Activated CD8-positive, alpha-beta memory T cell treated with anti-CD3 and anti-CD28 coated beads for 36 hours (primary cell): ENCODE results near the gene ETV3. TPM values are rescaled to one million over a fixed set of nuclear protein-coding genes. Genes with fewer than 3 reads are reported as not detected.

Experiments used
- CTCF ChIA-PET: fragments of 350-600 bp; sonication (Branson Sonifier 250); formaldehyde crosslinking; loops from one replicate; lab custom pipeline; 2021; ENCODE audit warnings: antibody characterized with exemption; lab: Charles Lee
- POLR2A ChIA-PET: fragments of 350-600 bp; sonication (Branson Sonifier 250); formaldehyde crosslinking; loops from one replicate; lab custom pipeline; 2021; ENCODE audit warnings: antibody characterized with exemption; lab: Charles Lee
- total RNA-seq, 2 experiments: library from RNA; stranded (reverse); gene quantifications; one replicate each; pipeline ENCODE4 v1.2.3, GENCODE V29; 2021

ETV3 gene
- total RNA-seq, 2 experiments from 2014 or later: 29.2 to 29.3 TPM

DNA sequence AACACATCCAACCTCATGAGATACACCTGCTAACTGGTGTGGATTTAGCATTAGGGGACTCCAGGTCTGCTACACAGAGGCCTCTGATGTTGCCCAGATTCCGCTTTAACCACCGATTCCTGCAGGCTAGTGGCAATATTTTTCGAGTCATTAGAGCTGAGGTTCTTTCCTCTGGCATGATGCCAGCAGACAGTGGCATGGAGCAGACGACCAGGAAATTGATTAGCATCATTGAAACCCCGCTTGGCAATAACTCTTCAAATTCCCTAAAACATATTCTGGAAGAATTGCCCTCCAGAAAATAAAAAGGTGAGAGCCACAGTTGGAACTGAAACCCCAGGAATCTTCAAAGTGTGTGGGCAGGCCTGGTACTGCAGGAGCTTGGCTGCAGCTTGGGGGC is 28.4 kb upstream of the ETV3 start:
- ChIA-PET POLR2A (no interaction called here), CTCF (interaction anchor here (2.0 kb wide), 1 partner anchor 76 kb away, joined by 9 read pairs; no protein-coding TSS in a partner anchor)

DNA sequence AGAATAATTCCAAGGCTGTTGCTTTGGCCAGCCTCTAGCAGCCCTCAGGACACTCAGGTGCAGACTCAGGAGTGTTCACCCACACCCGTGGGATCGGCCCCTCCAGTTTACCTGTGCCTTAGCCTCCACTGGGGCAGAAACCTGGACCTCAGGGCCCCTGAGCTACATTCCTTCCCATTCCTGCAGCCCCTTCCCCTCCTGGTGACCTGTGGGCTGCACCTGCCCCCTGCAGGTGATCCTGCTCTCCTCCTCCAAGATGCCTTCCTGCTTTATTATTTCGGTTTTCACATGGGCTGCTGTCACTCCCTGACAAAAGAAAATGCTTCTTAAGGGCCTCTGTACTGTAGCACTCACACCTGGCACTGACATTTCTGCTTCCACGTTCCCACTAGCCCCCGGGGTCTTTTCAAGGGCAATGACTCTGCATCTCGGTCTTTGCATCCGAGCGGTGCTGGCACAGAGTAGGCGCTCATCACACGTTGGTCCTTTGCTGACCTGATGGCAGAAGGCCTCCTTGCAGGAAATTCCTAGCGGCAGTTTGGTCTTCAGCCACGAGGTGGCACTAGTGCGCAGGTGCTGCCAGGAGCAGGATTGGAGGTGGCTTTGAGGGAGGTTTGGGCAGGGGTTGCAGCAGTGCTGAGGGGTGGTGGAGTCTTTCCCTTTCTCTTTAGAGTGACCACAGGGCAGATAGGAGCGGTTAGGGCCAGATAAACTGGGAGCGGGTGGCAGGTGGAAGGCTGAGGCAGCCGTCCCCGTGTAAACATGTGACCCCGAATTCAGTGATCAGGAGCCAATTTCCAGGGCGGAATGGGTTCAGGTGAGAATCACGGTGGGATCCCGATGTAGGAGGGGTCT is 25.3 kb upstream of the ETV3 start:
- POLR2A ChIA-PET: no interaction called here
- CTCF ChIA-PET: interaction anchor here (0.7 to 1.6 kb wide), 3 partner anchors 8 to 74 kb away, joined by 3 to 4 read pairs (median 3); no protein-coding TSS in a partner anchor

DNA sequence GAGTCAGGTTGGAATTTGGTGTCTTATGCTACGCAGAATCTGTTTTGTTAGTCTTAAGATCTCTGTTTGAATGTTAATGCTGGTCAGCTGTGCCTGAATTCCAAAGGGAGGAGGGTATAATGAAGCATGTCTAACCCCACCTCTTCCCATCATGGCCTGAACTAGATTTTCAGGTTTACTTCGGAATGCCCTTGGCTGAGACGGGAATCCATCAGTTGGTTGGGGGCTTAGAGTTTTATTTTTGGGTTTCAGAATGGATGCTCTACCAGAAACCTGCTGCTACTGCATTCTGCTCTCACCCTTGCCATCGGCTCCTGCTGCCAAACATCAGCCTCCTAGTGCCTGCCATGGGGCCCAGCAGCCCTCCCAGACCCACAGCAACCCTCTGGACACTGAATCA is 24.1 kb upstream of the ETV3 start:
- ChIA-PET POLR2A (no interaction called here), CTCF (interaction anchor here (1.3 kb wide), 1 partner anchor 57 kb away, joined by 3 read pairs; no protein-coding TSS in a partner anchor)

DNA sequence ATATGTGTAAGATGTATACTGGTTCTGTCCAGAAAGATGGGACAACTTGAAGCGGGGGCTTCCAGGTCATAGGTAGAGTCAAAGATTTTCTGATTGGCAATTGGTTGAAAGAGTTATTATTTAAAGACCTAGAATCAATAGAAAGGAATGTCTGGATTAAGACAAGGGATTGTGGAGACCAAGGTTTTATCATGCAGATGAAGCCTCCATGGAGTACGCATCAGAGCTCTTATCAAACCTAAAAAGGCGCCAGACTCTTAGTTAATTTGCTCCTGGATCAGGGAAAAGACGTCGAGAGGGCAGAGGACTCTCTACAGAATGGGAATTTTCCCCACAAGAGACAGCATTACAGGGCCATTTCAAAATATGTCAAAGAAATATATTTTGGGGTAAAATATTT is 23.7 kb upstream of the ETV3 start:
- POLR2A ChIA-PET: no interaction called here
- CTCF ChIA-PET: interaction anchor here (11.7 kb wide), 1 partner anchor 73 kb away, joined by 236 read pairs; no protein-coding TSS in a partner anchor

DNA sequence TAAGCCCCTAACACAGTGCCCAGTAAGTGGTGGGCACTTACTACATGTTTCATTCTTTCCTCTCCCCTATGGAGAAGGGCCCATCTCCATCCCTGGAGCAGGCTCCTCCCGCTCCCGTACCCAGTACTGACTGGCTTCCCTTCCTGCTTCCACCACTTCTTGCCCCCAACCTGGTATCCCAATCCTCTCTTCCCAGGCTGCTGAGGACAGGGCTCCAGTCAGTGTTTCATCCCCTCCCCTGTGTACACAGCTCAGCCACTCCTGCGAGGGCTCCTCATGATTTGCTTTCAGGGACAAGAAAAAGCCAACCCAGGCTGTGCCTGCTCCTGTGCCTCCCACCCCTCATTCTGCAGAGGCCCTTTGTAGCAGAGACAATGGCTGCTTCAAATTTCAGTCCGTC is 20.8 kb upstream of the ETV3 start:
- ChIA-PET CTCF (interaction anchor here (11.7 kb wide), 1 partner anchor 70 kb away, joined by 236 read pairs; no protein-coding TSS in a partner anchor), POLR2A (no interaction called here)

- CTCF ChIA-PET: interaction anchor here (0.8 to 11.7 kb wide), 6 partner anchors 14 to 77 kb away, joined by 3 to 236 read pairs (median 6); no protein-coding TSS in a partner anchor
- POLR2A ChIA-PET: no interaction called here
Measured at GRCh38 chr1:157157501-157158190, 19.5 kb upstream of the ETV3 start.

DNA sequence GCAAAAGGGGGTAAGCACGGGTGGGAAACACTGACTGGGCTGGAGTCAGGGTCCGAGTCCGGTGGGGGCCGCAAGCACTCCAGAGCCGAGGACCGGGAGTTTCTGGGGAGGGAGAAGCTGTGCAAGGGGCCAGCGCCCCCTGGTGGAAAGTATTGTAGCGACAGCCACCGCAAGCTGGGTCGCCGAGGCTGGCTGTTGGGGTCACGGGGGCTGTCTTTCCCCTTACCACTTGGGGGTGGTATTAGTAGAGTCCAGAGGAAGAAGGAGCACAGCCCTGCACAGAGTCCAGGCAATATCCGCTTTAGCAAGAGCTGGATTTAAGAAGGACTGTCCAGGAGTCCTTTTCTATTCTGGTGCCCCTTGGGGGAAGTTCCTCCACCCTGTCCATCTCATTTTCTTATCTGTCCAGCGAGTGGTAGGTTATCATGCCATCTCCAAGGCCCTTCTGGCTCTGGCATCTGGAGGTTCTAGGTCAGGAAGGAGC is 17.9 kb upstream of the ETV3 start:
- POLR2A ChIA-PET: no interaction called here
- CTCF ChIA-PET: interaction anchor here (0.6 to 11.7 kb wide), 18 partner anchors 9 to 1642 kb away, joined by 3 to 236 read pairs (median 4); partner anchors contain the start of genes ETV3 and ETV3L

DNA sequence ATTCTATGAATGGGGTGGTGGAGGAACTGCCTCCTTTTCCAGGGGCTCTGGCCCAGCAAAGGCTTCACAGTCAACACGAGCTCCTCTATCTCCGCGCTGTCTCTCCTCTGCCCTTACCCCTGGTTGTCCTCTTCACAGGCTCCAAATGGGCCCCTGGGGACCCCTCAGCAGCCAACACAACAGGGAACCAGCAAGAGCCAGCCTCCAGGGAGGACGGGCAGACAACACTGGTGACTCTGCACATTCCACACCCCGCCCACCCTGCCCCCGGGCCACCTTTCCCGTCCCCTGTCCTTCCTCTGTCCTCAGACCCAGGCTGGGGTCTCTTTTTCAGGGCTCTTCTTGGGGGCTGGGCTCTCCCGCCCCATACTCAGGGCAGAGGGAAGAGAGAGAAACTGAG is 17.5 kb upstream of the ETV3 start:
- POLR2A ChIA-PET: interaction anchor here (0.7 kb wide), 1 partner anchor 17 kb away, joined by 3 read pairs; no protein-coding TSS in a partner anchor
- CTCF ChIA-PET: interaction anchor here (0.7 to 11.7 kb wide), 16 partner anchors 8 to 160 kb away, joined by 3 to 236 read pairs (median 5); partner anchors contain the start of genes ETV3 and ETV3L

- ChIA-PET POLR2A (interaction anchor here (0.7 kb wide), 1 partner anchor 16 kb away, joined by 3 read pairs; no protein-coding TSS in a partner anchor), CTCF (interaction anchor here (0.7 to 11.7 kb wide), 10 partner anchors 9 to 123 kb away, joined by 3 to 236 read pairs (median 9); partner anchors contain the start of genes ETV3 and ETV3L)
Measured at GRCh38 chr1:157154940-157155514, 16.8 kb upstream of the ETV3 start.

GRCh38 chr1:157154291-157154690 is 16.1 kb upstream of the ETV3 start:
- CTCF ChIA-PET: interaction anchor here (3.5 to 11.7 kb wide), 4 partner anchors 15 to 66 kb away, joined by 13 to 236 read pairs (median 20); partner anchors contain the start of gene ETV3
- POLR2A ChIA-PET: no interaction called here

- CTCF ChIA-PET: interaction anchor here (0.9 to 11.7 kb wide), 5 partner anchors 15 to 65 kb away, joined by 3 to 236 read pairs (median 18); partner anchors contain the start of gene ETV3
Measured at GRCh38 chr1:157153746-157154145, 15.6 kb upstream of the ETV3 start.

DNA sequence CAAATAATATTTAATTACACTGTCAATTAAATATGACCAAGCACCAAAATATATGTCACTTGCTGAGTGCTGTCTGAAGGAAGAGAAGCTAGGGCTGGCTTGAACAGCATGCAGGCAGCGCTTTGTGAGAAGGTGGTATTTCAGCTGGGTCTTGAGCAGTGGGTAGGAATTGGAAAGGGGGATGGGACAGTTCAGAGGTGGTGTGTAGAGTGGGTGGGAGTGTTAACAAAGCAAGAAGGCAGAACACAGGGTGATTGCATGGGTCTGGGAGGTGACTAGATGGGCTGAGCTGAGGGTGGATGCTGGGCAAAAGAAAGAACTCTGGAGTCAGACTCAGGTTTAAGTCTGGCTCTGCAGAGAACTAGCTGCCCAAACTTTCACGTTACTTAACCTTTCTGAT is 14.3 kb upstream of the ETV3 start:
- CTCF ChIA-PET: interaction anchor here (4.4 to 11.7 kb wide), 2 partner anchors 13 to 64 kb away, joined by 21 to 236 read pairs; partner anchors contain the start of gene ETV3

More at GRCh38 chr1:157153746-157154145, 15.6 kb upstream of the ETV3 start:
- POLR2A ChIA-PET: no interaction called here

DNA sequence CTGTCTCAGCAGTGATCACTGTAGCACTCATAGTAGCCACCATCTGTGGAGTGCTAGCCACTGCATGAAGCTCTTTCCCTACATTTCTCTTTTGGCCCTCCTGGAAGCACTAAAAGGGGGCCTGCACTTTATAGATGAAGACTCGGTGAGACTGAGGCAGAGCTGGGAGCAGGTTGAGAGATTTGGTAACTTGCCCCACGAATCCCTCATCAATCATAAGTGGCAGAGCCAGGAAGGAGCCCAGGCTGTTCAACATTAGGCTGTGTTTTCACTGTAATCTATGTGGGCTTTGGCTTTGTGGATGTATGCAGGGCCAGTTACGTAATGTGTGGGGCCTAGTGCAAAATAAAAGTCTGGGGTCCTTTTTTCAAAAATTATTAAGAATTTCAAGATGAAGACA is 13.3 kb upstream of the ETV3 start:
- ChIA-PET CTCF (interaction anchor here (11.7 kb wide), 1 partner anchor 63 kb away, joined by 236 read pairs; no protein-coding TSS in a partner anchor), POLR2A (no interaction called here)

More for the DNA sequence above, 14.3 kb upstream of the ETV3 start:
- POLR2A ChIA-PET: interaction anchor here (1.0 kb wide), 1 partner anchor 63 kb away, joined by 3 read pairs; no protein-coding TSS in a partner anchor

DNA sequence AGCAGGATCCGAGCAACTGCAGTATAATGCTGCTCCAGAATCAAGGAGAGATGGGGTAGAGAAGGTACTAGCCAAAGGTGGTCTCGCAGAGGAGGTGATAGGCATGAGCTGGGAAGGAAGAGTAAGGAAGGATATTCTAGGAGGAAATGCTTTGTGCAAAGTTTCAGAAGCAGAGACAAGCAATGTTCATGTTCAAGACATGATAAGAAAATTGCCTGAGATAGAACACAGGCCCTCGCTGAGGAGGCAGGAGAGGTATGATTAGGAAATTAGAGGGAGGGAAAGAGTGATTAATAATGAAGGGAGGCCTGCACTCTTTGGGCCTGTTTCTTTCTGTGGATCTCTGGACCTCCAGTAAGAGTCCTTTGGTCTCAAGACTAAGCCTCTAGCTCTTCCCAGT is 12.9 kb upstream of the ETV3 start:
- ChIA-PET CTCF (interaction anchor here (11.7 kb wide), 1 partner anchor 62 kb away, joined by 236 read pairs; no protein-coding TSS in a partner anchor), POLR2A (no interaction called here)

DNA sequence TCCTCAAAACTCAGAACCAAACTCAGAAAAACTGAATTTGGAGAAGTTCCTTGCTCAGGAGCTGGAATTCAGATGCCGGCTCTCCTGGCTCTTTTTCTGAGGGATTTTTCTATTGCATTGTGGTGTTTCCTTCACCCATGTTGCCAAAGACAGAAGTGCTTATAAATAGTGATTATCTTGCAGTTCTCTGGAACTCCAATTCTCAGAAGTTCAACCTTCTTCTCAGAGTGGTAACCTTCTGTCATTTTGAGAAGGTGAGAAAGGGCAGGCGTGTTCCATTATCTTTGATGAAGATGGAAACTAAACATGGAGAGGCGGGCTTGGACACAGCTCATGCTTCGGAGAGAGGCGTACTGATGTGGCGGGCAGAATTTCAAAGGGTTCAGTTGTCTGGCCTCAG is 12.4 kb upstream of the ETV3 start:
- ChIA-PET POLR2A (no interaction called here), CTCF (interaction anchor here (11.7 kb wide), 1 partner anchor 62 kb away, joined by 236 read pairs; no protein-coding TSS in a partner anchor)

DNA sequence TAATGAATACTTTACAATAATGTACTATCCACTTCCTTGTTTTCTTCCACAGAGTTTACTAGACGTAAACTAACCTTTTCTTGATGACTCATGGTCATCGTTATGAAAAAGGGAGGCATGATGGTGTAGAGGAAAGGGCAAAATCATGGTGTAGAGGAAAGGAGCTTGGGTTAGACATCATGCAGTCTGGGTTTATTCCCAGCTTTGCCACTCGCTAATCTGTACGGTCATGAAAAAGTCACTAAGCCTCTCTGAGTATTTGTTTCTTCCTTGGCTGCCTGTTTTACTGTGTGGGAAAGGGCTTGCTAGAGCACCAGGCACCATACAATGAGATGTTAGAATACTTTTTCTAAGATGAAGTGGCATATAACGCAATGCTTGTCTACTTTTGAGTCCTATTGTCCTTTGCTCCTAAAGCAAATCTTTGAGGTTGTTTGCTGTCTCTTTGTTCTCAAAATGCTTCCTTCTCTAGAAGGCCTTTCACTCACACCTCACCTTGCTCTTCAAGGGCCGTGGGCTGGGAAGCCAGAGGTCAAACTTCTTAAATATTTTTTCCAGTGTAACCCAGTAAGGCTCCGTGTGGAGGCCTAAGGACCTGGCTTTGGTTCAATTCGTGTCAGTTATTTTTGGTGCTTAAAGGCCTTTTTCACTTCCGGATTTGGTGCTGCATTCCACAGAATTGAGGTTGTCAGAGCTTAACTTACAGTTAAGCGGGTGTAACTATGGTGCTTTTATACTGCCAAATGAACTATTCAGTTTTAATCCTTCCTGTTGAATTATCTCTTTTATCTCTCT is 9.9 kb upstream of the ETV3 start:
- CTCF ChIA-PET: interaction anchor here (0.9 to 1.6 kb wide), 3 partner anchors 8 to 58 kb away, joined by 3 to 10 read pairs (median 3); no protein-coding TSS in a partner anchor
- POLR2A ChIA-PET: no interaction called here

DNA sequence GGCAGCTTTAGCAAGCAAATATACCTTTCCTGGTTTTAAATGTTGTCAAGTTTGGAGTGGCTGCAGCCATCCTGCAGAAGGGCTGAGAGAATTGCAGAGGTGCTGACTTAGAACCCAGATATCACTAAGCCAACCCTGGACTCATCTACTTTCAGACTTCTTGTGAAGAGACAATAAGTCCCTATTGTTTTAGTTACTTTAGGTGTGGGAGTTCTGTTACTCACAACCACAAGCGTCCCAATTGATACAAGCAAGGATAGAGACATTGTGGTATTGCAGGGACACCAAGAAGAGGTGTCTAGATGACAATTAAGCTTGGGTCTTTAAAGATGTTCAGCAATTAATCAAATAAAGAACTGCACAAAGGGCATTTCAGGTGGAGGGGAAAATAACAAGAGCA is 8.8 kb upstream of the ETV3 start:
- CTCF ChIA-PET: interaction anchor here (0.9 to 1.6 kb wide), 4 partner anchors 9 to 57 kb away, joined by 3 to 10 read pairs (median 3); no protein-coding TSS in a partner anchor
- POLR2A ChIA-PET: no interaction called here
